ENCODE measurements around the gene TCF7L1. TPM values are rescaled to one million over a fixed set of nuclear protein-coding genes. Genes with fewer than 3 reads are reported as not detected.
"Not testable (repeated sequence)": the region's sequence is repeated elsewhere in the genome, so short reads cannot be mapped to it uniquely, and the experiment has no call there.

The TCF7L1 gene
- total RNA-seq, 4 donors from 2014 or later = 0.29 to 4.0 (median 1.3) TPM

- TF ChIP-seq, protein P1, sequence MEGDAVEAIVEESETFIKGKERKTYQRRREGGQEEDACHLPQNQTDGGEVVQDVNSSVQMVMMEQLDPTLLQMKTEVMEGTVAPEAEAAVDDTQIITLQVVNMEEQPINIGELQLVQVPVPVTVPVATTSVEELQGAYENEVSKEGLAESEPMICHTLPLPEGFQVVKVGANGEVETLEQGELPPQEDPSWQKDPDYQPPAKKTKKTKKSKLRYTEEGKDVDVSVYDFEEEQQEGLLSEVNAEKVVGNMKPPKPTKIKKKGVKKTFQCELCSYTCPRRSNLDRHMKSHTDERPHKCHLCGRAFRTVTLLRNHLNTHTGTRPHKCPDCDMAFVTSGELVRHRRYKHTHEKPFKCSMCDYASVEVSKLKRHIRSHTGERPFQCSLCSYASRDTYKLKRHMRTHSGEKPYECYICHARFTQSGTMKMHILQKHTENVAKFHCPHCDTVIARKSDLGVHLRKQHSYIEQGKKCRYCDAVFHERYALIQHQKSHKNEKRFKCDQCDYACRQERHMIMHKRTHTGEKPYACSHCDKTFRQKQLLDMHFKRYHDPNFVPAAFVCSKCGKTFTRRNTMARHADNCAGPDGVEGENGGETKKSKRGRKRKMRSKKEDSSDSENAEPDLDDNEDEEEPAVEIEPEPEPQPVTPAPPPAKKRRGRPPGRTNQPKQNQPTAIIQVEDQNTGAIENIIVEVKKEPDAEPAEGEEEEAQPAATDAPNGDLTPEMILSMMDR (IDR thresholded peaks at IDR 0.05) = no peak
- TF ChIP-seq POLR2A (IDR thresholded peaks at IDR 0.05) = no peak
- no peaks in the 10 kb centered on the region for H3K36me3 ChIP-seq
- H3K27ac ChIP-seq = no peak overlapping the region
- H3K4me3 ChIP-seq = no peak overlapping the region
- no peaks in the 10 kb centered on the region for H3K9me3 ChIP-seq
- intact Hi-C loops (cut with DNase I) = no loop called here
- DNase-seq = no peak
- 77 to 80% methylated on average over 2 of the region's 2 CpGs for WGBS, 2 donors
- no peaks in the 10 kb centered on the region for H3K27me3 ChIP-seq
- peaks cover 0 to 37% (median 4%) of the 10 kb centered on the region in 3 donors for H3K4me1 ChIP-seq
Observed at GRCh38 chr2:85152895-85153294, 19.7 kb downstream of the TCF7L1 start.

DNA sequence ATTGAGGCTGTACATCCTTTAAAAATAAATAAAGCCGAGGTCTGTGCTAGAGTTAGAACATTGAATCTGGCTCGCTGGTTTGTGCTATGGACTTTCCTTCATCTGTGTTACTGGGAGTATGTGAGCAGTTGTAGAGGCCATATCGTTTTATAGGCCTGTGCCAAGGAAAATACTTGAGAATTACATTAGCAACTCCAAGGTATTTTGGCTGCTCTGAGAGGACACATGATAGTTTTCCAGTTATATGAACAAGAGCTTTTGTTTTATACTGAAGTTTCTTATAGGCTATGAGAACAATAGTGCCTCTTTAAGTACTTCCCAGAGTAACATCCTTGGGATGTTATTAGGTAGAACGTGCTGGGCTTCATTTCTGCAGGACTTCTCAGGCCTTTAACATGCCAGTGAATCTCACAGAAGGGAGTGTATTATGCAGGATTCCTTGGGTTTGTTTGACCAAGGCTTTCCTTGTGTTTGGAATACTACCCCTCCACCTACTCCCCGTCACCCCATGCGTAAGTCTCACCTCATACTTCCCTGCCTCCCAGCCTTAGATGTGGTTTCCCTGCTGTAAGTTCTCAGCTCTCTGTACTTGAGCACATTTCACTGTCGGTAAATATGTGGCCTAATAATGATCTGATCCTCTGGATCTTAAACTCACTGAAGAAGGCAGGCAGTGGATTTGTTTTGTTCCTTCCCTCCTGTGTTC lies 21.0 kb downstream of the TCF7L1 start:
- no peaks in the 10 kb centered on the region for H3K27me3 ChIP-seq
- no peaks in the 10 kb centered on the region for H3K9me3 ChIP-seq
- peaks cover 0 to 51% (median 4%) of the 10 kb centered on the region in 3 donors for H3K4me1 ChIP-seq
- H3K27ac ChIP-seq = no peak overlapping the region
- H3K4me3 ChIP-seq = no peak overlapping the region
- H3K36me3 ChIP-seq = no peaks in the 10 kb centered on the region
- intact Hi-C loops (cut with DNase I) = no loop called here
- 61 to 70% methylated on average over 7 of the region's 7 CpGs for WGBS, 2 donors
- no peak for TF ChIP-seq POLR2A (IDR thresholded peaks at IDR 0.05)
- TF ChIP-seq, protein P1 (IDR thresholded peaks at IDR 0.05) = no peak
- no peak for DNase-seq

GRCh38 chr2:85155082-85155481 lies 21.9 kb downstream of the TCF7L1 start:
- H3K9me3 ChIP-seq; H3K4me3 ChIP-seq; H3K27ac ChIP-seq; intact Hi-C loops (cut with DNase I); H3K27me3 ChIP-seq; H3K36me3 ChIP-seq; DNase-seq: not testable (repeated sequence)
- peaks cover 0 to 57% (median 4%) of the 10 kb centered on the region in 3 donors for H3K4me1 ChIP-seq
- WGBS, 2 donors = 90 to 94% methylated on average over 7 to 8 of the region's 8 CpGs

GRCh38 chr2:85156153-85156552 lies 23.0 kb downstream of the TCF7L1 start:
- H3K27ac ChIP-seq = no peak overlapping the region
- H3K9me3 ChIP-seq = no peaks in the 10 kb centered on the region
- no peak overlapping the region for H3K4me3 ChIP-seq
- DNase-seq = no peak
- no peaks in the 10 kb centered on the region for H3K27me3 ChIP-seq
- H3K4me1 ChIP-seq = peaks cover 0 to 63% (median 4%) of the 10 kb centered on the region in 3 donors
- intact Hi-C loops (cut with DNase I) = no loop called here
- TF ChIP-seq POLR2A (IDR thresholded peaks at IDR 0.05) = no peak
- TF ChIP-seq, protein P1 (IDR thresholded peaks at IDR 0.05) = no peak
- H3K36me3 ChIP-seq = no peaks in the 10 kb centered on the region
- 49 to 69% methylated on average over 7 of the region's 7 CpGs for WGBS, 2 donors

GRCh38 chr2:85156619-85157018 lies 23.4 kb downstream of the TCF7L1 start:
- 92 to 100% methylated on average over 2 to 3 of the region's 3 CpGs for WGBS, 2 donors
- Histone ChIP-seq H3K27ac (no peak overlapping the region), H3K4me1 (peaks cover 0 to 67% (median 8%) of the 10 kb centered on the region in 3 donors), H3K9me3 (no peaks in the 10 kb centered on the region), H3K4me3 (no peak overlapping the region), H3K36me3 (no peaks in the 10 kb centered on the region), H3K27me3 (no peaks in the 10 kb centered on the region)
- intact Hi-C loops (cut with DNase I) = no loop called here
- no peak for DNase-seq
- TF ChIP-seq, protein P1 (IDR thresholded peaks at IDR 0.05) = no peak
- TF ChIP-seq POLR2A (IDR thresholded peaks at IDR 0.05) = no peak

Data from esophagus squamous epithelium (tissue), 5 donors.